Mesodermal cell (in vitro differentiated cells): Measurements from ENCODE around the gene FGFR3.

Source experiments
- H3K27ac ChIP-seq: 2 replicates; pipeline ENCODE4 v1.7.0; 2013; ENCODE audit warnings: mild to moderate bottlenecking, low read depth, low read length, moderate library complexity; ENCODE audit not compliant: severe bottlenecking
- H3K36me3 ChIP-seq: 2 replicates; pipeline ENCODE4 v1.7.1; 2013; ENCODE audit warnings: mild to moderate bottlenecking, low read length, moderate library complexity; ENCODE audit not compliant: control insufficient read depth, insufficient read depth
- H3K4me1 ChIP-seq: one replicate; pipeline ENCODE4 v1.7.1; 2013; ENCODE audit warnings: mild to moderate bottlenecking, low read length; ENCODE audit not compliant: insufficient read depth, control insufficient read depth, poor library complexity, severe bottlenecking
- H3K4me3 ChIP-seq: 2 replicates; pipeline ENCODE4 v1.7.0; 2013; ENCODE audit warnings: low read length, control low read depth, mild to moderate bottlenecking; ENCODE audit not compliant: insufficient read depth, poor library complexity, severe bottlenecking; ENCODE audit errors: extremely low read depth
- H3K9me3 ChIP-seq: 2 replicates; pipeline ENCODE4 v1.7.1; 2013; ENCODE audit warnings: mild to moderate bottlenecking, low read length, moderate library complexity; ENCODE audit not compliant: control insufficient read depth
- WGBS, 2 experiments: methylation state at CpG; one replicate each; pipeline ENCODE4 v1.1.5; 2013; ENCODE audit warnings: missing lambda C conversion rate in 2 of 2; ENCODE audit not compliant: insufficient coverage in 2 of 2; 5-methylcytosine and 5-hydroxymethylcytosine counted together

The FGFR3 gene

DNA sequence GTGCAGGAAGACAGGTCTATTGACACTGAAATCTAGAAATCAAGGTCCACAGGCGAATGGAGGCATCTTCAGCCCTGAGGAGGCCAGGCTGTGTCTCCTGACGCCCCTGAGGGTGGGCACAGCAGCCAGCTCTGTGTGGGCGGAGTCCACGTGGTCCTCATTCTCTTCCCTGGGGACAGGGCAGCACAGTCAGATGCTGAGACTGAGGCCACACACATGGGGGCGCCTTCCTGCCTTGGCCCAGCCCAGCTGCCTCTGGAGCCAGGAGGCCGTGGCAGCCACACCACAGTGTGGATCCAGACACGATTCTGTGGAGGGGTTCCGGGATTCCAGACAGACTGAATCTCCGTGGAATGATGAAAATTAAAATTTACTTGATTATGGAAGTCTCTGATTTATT is 20.8 kb downstream of the FGFR3 start:
- Histone ChIP-seq H3K36me3 (peaks cover 56% of the 10 kb centered on the region), H3K27ac (no peak overlapping the region), H3K9me3 (no peaks in the 10 kb centered on the region), H3K4me3 (no peak overlapping the region), H3K4me1 (no peaks in the 10 kb centered on the region)
- WGBS, 2 experiments, result 88 to 91% methylated on average over 4 to 8 of the region's 9 CpGs

DNA sequence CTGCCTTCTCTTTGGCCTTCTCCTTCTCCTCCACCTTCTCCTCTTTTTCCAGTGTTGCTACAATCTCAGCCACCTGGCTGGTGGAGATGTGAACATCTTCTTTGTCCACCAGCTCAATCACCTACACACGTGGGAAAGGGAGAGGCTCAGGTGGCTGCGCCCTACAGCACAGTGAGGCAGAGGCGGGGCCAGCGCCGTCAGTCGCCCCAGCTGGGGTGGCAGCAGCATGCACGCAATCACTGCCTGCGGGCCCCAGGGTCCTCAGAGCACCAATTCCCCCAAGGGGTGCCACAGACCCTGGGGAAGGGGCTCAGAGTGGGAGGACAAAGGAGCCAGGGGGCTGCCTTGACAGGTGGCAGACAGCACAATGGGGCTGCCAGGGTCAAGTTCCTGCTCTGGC is 21.4 kb downstream of the FGFR3 start:
- Histone ChIP-seq H3K4me3 (no peak overlapping the region), H3K27ac (no peak overlapping the region), H3K36me3 (peaks cover 62% of the 10 kb centered on the region), H3K9me3 (no peaks in the 10 kb centered on the region), H3K4me1 (no peaks in the 10 kb centered on the region)
- 88 to 100% methylated on average over 1 to 4 of the region's 8 CpGs for WGBS, 2 experiments

DNA sequence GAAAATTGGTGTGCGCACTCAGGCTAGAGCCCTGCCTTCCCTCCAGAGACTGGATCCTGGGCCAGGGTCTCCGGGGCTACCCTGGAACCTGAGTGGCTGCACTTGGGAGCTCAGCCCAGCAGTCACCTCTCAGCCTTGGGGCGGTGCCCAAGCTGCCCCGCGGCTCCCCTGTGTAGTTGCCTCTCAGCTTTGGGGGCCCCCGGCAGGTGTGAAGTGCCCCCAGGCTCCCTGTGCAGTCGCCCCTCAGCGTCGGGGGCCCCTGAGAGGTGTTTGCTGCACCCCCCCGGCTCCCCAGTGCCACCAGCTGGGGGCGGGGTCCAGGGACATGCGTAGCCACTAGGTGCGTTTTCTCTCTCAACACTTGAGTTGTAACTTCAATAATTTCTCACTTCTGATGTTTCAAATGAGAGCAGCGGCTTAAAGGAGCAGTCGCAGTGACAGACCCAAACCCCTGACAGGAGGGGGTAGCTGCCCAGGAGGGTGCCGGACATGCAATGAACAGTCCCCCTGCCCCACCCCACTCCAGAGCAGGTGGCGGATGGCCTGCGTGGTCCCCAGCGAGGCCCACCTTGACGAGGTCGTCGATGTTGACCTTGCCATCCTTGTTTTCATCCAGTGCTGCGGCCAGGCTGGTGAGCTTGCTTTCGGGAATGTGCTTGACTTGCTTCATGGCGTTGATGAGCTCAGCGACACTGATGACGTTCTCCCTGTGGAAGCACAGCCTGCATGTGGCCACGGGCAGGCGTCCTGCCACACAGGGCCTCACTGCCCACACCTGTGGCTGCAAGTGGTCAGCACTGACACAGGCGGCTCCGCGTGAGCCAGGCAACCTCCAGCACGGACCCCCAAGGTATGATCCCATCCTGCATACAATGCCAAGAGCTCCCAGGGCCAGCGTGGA is 22.3 kb downstream of the FGFR3 start:
- Histone ChIP-seq H3K27ac (no peak overlapping the region), H3K36me3 (peaks cover 71% of the 10 kb centered on the region), H3K4me1 (no peaks in the 10 kb centered on the region), H3K9me3 (no peaks in the 10 kb centered on the region), H3K4me3 (no peak overlapping the region)
- WGBS, 2 experiments, result 93 to 96% methylated on average over 29 to 32 of the region's 34 CpGs

DNA sequence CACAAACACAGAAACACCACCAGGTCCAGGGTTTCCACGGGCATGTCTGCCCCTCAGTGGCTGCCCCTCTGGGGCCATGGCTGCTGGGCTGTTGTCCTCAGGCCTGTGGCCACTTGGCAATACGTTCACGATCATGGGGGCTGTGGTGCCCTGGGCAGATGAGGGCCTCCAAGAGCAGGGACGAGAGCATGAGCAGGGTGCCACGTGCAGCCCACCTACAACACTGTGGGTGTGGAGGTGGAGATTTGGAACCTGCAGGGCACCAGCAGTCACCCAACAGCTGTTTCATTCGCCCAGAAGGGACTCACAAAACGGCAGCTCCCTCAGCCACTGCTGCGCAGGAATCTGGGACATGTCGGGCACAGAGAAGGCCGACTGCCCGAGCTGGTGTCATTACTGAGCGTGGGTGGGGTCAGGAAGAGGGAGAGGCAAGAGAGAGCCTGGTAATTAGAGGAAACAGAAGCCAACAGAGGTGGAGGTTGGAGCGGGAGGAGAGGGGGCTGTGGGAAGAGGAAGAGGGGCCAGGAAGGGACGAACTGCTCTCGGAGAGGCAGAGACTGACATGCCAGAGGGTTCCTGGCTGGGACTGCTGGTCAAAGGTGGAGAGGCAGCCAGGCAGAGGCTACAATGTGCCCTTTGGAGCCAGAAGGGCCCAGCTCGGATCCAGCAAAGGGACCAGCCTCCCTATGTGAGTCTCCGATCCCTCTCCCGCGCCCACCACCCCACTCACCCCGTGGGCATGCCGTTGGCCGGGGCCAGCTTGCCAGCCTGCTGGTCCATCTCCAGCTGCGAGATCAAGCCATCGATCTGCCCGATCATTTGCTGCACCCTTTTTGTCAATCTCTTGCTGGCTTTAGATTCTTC is 23.1 kb downstream of the FGFR3 start:
- peaks cover 72% of the 10 kb centered on the region for H3K36me3 ChIP-seq
- 95 to 96% methylated on average over 23 to 25 of the region's 25 CpGs for WGBS, 2 experiments
- H3K27ac ChIP-seq, result no peak overlapping the region
- H3K4me1 ChIP-seq, result no peaks in the 10 kb centered on the region
- no peaks in the 10 kb centered on the region for H3K9me3 ChIP-seq
- no peak overlapping the region for H3K4me3 ChIP-seq

DNA sequence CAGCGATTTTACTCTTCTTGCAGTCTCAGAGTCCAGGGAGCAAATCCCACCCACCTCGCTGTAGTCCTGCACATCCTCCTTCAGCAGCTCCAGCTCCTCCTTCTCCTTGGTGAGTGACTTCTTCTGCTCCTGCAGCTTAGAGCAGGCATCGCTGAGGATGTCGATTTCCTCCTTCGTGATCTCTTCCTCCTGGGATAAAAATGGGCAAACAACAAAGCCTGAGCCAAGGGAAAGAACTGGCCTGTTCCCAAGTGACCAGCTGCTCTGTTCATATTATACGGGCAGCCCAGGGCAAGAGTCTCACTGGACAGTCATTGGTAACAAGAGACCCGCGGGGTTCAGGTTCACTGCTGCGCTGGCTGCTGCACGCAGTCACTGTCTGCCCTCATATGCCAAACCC is 26.2 kb downstream of the FGFR3 start:
- 96 to 100% methylated on average over 10 of the region's 10 CpGs for WGBS, 2 experiments
- Histone ChIP-seq H3K36me3 (peaks cover 88% of the 10 kb centered on the region), H3K9me3 (no peaks in the 10 kb centered on the region), H3K4me1 (no peaks in the 10 kb centered on the region), H3K27ac (no peak overlapping the region), H3K4me3 (no peak overlapping the region)

DNA sequence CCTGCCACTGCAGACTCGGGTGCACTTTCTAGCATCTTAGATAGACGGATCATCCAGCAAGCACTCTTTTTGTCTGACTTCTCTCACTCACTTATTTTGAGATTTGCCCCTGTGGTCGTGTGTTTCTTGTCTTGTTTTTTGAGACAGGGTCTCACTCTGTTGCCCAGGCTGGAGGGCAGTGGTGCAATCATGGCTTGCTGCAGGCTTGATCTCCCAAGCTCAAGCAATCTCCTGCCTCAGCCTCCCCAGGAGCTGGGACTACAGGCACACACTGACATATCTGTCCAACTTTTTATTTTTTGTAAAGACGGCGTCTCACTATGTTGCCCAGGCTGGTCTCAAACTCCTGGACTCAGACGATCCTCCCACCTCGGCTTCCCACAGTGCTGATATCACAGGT is 26.7 kb downstream of the FGFR3 start:
- H3K4me1 ChIP-seq, result no peaks in the 10 kb centered on the region
- H3K9me3 ChIP-seq, result no peaks in the 10 kb centered on the region
- no peak overlapping the region for H3K27ac ChIP-seq
- H3K4me3 ChIP-seq, result no peak overlapping the region
- WGBS, 2 experiments, result 94 to 96% methylated on average over 6 to 7 of the region's 7 CpGs
- H3K36me3 ChIP-seq, result peaks cover 88% of the 10 kb centered on the region

DNA sequence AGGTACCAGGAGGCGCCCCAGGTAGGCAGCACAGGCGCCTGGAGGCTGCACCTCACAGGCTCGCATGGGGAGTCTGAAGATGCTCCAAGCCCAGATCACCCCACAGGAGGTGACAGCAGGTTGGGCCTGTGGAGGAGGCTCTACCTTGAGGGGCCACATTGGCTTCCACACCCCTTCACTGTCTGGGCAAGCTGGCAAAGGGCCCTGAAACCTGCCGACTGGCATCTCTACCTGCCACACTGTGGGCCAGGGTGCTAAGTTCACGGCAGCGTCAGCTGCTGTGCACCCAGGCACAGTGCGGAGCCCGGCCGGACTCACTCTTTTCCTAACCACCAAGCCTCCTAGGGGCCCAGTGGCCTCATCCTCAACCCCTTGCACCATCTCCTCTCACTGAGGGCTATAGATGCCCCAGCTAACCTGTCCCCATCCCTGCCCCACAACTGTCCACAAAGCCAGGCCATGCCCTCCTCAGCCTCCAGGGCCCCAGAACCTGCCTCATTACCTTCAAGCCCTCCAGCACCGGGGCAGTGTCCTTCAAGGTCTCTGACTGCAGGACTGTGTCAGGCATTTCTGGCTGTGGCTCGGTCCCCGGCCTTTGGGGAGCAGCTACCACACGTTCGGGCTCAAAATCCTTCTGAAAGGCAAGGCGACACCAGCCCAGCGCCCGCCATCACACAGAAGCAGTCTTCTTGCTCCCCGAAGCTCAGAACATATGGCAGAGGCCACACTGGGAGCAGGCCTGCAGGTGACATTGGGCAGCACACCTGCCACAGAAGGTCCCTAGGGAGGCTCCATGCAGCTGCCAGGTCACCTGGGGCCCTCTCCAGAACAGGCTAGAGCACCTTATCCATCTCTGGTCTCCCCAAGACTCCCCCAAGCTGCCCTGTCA is 28.8 kb downstream of the FGFR3 start:
- Histone ChIP-seq H3K27ac (no peak overlapping the region), H3K4me1 (no peaks in the 10 kb centered on the region), H3K36me3 (peaks cover 88% of the 10 kb centered on the region), H3K4me3 (no peak overlapping the region), H3K9me3 (no peaks in the 10 kb centered on the region)
- 96 to 98% methylated on average over 16 to 18 of the region's 18 CpGs for WGBS, 2 experiments

DNA sequence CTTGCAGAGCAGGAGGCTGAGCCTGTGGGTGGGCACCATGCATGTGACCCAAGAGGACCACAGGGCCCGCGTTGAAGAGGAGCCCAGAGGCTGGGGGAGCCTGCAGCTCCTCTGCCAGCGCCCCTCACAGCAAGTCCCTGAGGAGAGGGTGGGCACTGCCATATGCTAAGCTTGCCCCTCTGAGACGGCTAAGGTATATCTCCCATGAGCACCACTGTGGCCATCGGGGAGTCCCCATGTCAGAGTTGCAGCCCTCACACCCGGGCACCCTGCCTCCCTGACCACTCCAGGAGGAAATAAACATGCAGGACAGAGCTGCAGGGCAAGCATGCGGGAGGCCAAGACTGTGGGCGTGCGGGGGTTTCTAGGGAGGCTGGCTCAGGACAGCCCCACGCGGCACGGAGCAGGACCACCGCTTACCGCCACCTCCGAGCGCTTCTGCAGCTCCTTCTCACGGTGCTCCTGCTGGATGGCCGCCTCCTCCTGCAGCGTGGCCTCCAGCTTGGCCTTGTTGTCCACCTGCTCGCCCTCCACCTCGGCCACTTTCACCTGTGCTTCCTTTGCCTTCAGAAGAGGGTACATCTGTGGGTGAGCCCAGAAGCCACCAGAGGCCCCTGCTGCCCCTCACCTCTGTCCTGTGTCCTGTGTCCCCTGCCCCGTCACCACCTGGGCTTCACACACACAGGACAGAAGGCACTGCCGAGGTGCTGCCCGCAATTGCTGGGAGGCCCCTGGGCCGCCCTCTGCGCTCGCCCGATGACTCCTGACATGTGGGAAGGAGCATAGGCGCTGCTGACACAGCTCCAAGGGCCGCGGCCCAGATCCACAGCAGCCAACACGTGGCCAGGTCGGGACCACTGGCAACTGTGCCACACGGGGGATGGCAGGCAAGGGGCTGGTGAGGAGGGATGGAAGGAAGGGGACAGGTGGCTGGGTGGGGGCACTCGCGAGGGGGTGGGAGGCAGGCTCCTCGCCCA is 29.8 kb downstream of the FGFR3 start:
- Histone ChIP-seq H3K4me1 (no peaks in the 10 kb centered on the region), H3K9me3 (no peaks in the 10 kb centered on the region), H3K36me3 (peaks cover 79% of the 10 kb centered on the region), H3K27ac (no peak overlapping the region), H3K4me3 (no peak overlapping the region)
- 93 to 96% methylated on average over 25 to 34 of the region's 37 CpGs for WGBS, 2 experiments

DNA sequence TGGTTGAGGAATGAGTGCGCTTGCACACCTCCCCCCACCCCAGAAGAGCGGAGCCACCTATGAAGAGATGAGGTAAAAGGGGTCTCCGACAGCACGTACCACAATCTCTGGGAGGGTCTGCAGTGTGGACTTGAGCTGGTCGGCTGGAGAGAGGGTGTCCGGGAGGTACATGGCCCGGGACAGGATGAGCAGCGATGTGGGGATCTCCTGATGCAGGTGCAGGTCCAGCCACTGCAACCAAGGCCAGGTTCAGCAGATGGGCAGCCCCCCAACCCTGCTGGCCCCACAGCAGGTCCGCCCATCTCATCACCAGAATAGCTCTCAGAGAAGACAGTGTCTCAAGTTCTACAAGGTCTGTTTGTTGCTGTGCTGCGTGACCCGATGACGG is 30.4 kb downstream of the FGFR3 start:
- H3K27ac ChIP-seq, result no peak overlapping the region
- 92 to 96% methylated on average over 9 to 10 of the region's 12 CpGs for WGBS, 2 experiments
- H3K4me1 ChIP-seq, result no peaks in the 10 kb centered on the region
- H3K4me3 ChIP-seq, result no peak overlapping the region
- peaks cover 72% of the 10 kb centered on the region for H3K36me3 ChIP-seq
- no peaks in the 10 kb centered on the region for H3K9me3 ChIP-seq
